GM12874 (cell line): ENCODE data around the gene DMD.
A peak's percentile ranks its signal among the peaks of the same experiment; 100 is the strongest.

Experiments
- TF ChIP-seq, protein P1 (sequence below): IDR thresholded peaks from 2 replicates; pipeline ENCODE4 v1.5.1; 2011; ENCODE audit warnings: low read depth, mild to moderate bottlenecking, control low read depth, low read length, moderate library complexity; ENCODE audit not compliant: insufficient read depth

Gene DMD

DNA sequence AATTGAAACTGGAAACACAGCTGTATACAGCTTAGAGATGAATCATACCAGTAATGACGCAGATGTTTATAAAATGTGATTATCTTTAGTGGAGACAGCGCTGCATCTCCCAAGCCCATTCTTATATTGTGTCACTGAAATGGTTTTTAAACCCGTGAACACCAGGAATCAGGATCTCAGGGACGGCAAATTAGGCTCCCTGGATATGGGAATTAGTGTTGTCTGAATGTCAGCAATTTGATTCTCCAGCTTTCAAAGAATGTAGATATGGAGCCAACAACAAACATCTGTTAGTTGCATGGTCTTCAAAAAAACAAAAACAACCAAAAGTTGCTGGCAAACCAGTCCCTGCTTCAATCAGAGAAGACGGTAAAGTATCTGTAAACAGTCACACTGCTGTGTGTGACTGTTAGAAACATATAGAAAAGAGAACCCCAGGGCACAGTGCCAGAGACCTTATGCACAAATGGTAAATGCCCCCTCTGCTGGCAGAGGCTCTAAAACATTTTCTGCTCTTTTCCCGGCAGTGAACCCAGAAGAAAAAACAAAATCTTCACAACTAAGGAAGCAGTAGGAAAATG lies 1787.7 kb downstream of the DMD start:
- TF ChIP-seq, protein P1, sequence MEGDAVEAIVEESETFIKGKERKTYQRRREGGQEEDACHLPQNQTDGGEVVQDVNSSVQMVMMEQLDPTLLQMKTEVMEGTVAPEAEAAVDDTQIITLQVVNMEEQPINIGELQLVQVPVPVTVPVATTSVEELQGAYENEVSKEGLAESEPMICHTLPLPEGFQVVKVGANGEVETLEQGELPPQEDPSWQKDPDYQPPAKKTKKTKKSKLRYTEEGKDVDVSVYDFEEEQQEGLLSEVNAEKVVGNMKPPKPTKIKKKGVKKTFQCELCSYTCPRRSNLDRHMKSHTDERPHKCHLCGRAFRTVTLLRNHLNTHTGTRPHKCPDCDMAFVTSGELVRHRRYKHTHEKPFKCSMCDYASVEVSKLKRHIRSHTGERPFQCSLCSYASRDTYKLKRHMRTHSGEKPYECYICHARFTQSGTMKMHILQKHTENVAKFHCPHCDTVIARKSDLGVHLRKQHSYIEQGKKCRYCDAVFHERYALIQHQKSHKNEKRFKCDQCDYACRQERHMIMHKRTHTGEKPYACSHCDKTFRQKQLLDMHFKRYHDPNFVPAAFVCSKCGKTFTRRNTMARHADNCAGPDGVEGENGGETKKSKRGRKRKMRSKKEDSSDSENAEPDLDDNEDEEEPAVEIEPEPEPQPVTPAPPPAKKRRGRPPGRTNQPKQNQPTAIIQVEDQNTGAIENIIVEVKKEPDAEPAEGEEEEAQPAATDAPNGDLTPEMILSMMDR, result peak; percentile 20; the same call in 1 of the 2 replicates

DNA sequence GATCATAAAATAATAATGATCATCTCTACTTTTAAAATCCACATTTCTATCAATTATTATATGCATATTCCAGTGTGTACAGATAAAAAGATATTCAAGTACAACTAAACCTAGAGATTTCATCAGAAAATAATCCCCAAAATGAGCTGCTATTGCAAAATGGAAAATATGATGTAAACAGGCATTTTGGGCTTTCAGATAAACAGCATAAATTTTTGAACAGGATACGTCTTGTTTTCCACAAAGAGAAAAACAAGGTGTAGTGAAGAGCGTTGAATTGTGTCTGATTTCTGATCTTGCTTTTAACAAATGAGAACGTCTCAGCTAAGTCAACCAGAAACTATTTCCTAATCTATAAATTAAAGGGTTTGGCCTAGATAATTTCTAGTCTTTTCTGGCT lies 1789.9 kb downstream of the DMD start:
- TF ChIP-seq, protein P1, result no peak

DNA sequence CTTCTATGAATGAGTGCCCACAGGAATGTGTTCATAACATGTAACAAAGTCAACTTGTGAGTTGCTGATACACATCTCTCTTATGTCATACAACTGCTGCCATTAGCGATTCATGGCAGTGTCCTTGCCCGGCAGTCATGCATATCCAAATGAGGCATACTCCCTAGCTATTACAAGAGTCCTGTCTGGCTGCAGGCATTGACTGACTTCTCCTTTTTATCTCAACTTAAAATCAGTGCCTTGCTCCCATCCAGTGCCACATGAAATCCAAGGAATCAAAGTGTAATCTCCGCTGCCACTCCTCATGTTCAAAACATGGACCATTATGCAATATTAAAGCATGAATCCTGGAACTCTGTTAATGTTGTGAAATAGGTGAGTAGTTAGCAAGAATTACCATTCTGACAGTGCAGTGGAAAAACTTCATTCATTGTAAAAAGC lies 1790.6 kb downstream of the DMD start:
- TF ChIP-seq, protein P1, result no peak

DNA sequence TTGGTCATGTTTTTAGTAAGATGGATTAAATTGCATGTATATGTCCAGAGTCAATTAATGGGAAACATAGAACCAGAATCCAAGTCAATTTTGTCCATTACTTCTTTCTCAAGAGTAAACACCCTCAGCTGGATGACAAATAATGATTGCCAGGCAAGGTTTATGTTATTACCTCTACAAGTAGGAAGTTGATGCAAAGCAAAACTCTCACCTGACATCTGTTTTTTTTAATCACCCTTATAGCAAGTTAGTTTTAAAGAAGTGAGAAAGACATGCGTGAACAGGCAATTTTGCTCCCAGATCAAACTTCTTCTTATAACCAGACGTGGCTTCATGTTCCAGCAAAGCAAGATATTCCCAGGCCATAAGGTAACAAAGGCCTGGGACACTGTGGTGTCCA lies 1791.0 kb downstream of the DMD start:
- TF ChIP-seq, protein P1, result no peak

DNA sequence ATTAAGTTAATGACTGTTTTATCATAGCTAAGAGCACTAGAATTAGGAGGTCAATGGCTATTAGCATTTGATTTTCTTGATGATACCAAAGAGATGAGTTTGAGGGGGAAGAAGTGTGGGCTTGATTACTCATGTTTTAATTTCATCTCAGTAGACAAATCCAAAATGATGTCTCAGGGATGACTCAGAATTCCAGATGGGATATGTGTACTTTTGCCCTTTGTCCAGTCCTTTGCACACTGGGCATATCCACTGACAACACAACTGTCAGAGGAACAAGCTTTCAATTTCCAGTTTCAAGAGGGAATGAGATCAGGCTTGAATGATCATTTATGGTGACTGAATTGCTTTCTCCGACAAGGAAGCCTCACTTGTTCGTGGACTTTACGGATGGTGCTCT lies 1814.2 kb downstream of the DMD start:
- TF ChIP-seq, protein P1, result no peak

DNA sequence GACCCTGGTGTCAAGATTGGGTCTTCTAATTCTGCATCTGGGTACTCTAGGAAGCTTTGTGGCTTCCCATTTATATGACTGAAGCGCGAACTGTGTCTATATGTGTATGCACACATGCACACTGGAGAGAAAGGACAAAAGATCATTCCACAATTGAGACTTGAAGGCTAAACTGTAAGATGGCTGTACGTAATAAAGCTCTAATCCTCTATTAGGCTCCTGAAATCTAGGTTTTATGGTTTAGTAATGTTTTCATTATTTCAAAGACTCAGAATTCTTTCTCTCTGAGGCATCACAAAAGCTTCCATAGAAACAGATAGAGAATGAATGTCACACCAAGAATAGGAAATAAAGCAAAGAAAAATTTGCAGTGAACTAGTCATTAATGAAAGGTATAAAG lies 1818.8 kb downstream of the DMD start:
- TF ChIP-seq, protein P1, result no peak

DNA sequence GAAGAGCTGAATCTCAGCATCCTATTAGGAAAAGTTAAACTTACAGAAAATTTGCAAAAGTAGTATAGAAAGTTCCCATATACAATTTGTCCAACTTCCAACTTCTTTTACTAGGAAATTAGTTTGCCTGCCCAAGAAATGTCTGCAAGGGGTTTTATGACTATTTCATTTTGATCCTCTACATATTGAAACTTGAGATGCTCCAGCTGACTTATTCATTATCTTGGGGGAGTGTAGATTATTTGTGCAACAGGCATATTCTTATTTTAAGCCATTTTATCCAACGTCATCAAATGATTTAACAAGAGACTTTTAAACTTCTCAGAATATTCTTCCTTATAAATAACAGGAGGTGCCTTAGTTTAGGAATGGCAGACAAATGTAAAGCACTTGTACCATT lies 1822.4 kb downstream of the DMD start:
- TF ChIP-seq, protein P1, result no peak
